ENCODE data around the gene PSEN2.

DNA sequence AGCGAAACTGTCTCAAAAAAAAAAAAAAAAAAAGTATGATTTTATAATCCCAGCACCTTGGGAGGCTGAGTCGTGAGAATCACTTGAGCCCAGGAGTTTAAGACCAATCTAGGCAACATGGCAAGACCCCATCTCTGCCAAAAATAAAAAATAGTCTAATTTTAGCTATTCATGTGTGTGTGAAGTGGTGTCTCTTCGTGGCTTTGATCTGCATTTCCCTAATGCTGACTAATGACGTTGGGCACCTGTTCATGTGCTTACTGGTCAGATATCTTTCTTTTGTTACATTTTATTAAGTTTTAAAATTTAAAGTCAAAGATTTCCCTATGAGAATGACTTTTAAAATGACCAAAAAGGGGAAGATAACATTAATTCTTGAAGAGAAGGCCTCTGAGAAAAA is 31.0 kb downstream of the PSEN2 start:
- TF ChIP-seq POLR2AphosphoS5 (IDR thresholded peaks at IDR 0.05) (no peak), POLR2A (IDR thresholded peaks at IDR 0.05) (no peak)
- TF ChIP-seq, protein P1, sequence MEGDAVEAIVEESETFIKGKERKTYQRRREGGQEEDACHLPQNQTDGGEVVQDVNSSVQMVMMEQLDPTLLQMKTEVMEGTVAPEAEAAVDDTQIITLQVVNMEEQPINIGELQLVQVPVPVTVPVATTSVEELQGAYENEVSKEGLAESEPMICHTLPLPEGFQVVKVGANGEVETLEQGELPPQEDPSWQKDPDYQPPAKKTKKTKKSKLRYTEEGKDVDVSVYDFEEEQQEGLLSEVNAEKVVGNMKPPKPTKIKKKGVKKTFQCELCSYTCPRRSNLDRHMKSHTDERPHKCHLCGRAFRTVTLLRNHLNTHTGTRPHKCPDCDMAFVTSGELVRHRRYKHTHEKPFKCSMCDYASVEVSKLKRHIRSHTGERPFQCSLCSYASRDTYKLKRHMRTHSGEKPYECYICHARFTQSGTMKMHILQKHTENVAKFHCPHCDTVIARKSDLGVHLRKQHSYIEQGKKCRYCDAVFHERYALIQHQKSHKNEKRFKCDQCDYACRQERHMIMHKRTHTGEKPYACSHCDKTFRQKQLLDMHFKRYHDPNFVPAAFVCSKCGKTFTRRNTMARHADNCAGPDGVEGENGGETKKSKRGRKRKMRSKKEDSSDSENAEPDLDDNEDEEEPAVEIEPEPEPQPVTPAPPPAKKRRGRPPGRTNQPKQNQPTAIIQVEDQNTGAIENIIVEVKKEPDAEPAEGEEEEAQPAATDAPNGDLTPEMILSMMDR (IDR thresholded peaks at IDR 0.05 in 8 of 11, conservative IDR thresholded peaks at IDR 0.05 in 3 of 11) = no peak

All from spleen (tissue), 7 donors.